Hepatic stellate cell (primary cell): ENCODE measurements around the gene IGLL1.

Experiments
- DNase-seq: peaks from one replicate; pipeline ENCODE4 v3.0.0; 2011; ENCODE audit warnings: low spot score

The IGLL1 gene

GRCh38 chr22:23527971-23528740 lies 51.9 kb downstream of the IGLL1 start:
- DNase-seq = no peak

- no peak for DNase-seq
These were observed 53.3 kb downstream of the IGLL1 start for GRCh38 chr22:23526596-23527316.

GRCh38 chr22:23525510-23525909 lies 54.6 kb downstream of the IGLL1 start:
- DNase-seq = no peak

GRCh38 chr22:23524226-23524625 lies 55.9 kb downstream of the IGLL1 start:
- no peak for DNase-seq

GRCh38 chr22:23523713-23524112 lies 56.4 kb downstream of the IGLL1 start:
- no peak for DNase-seq
